Measurements from ENCODE around the gene TFCP2L1.

GRCh38 chr2:121197369-121198091 lies 87.5 kb downstream of the TFCP2L1 start:
- TF ChIP-seq L3MBTL2 (conservative IDR thresholded peaks at IDR 0.05) (no peak), CTBP1 (IDR thresholded peaks at IDR 0.05; ENCODE audit: borderline replicate concordance) (no peak), FOXA1 (IDR thresholded peaks at IDR 0.05) (no peak), ARNT (IDR thresholded peaks at IDR 0.05) (no peak), NFRKB (IDR thresholded peaks at IDR 0.05) (no peak), FOXK2 (IDR thresholded peaks at IDR 0.05) (no peak), PKNOX1 (IDR thresholded peaks at IDR 0.05) (no peak), SP1 (IDR thresholded peaks at IDR 0.05) (no peak), FOXM1 (IDR thresholded peaks at IDR 0.05; ENCODE audit: borderline replicate concordance) (no peak), SUZ12 (IDR thresholded peaks at IDR 0.05) (no peak), ELF4 (IDR thresholded peaks at IDR 0.05) (no peak), LEF1 (IDR thresholded peaks at IDR 0.05; ENCODE audit: borderline replicate concordance) (no peak), TARDBP (IDR thresholded peaks at IDR 0.05) (no peak), BHLHE40 (IDR thresholded peaks at IDR 0.05; ENCODE audit: borderline replicate concordance) (no peak)
